GM12801 (cell line): Measurements from ENCODE around the gene PMEPA1.

Experiments used
- CTCF ChIP-seq: IDR thresholded peaks from one replicate; pipeline ENCODE4 v1.5.1; 2011; ENCODE audit warnings: control low read depth; ENCODE audit not compliant: insufficient read length; ENCODE audit errors: extremely low read depth

PMEPA1 gene

GRCh38 chr20:57680934-57681914, 28.6 kb downstream of the PMEPA1 start:
- no peak for TF ChIP-seq CTCF

GRCh38 chr20:57680131-57680716, 29.6 kb downstream of the PMEPA1 start:
- no peak for TF ChIP-seq CTCF

- TF ChIP-seq CTCF, result no peak
Observed at GRCh38 chr20:57679113-57679512, 30.7 kb downstream of the PMEPA1 start.

GRCh38 chr20:57678340-57678739, 31.5 kb downstream of the PMEPA1 start:
- no peak for TF ChIP-seq CTCF

- TF ChIP-seq CTCF, result no peak
Observed at GRCh38 chr20:57677584-57677982, 32.2 kb downstream of the PMEPA1 start.

- TF ChIP-seq CTCF, result no peak
Observed at GRCh38 chr20:57676589-57677583, 32.9 kb downstream of the PMEPA1 start.

- no peak for TF ChIP-seq CTCF
Observed at GRCh38 chr20:57675773-57676172, 34.0 kb downstream of the PMEPA1 start.
